Loucy (cell line): ENCODE results near the gene MRPL34.
A peak's percentile ranks its signal among the peaks of the same experiment; 100 is the strongest.

Source experiments
- H2AFZ ChIP-seq: fragments of 200-600 bp; sonication (generic); 2 replicates; pipeline ENCODE4 v1.6.0; 2016; ENCODE audit warnings: antibody characterized with exemption, mild to moderate bottlenecking, low read length, moderate library complexity
- H3F3A ChIP-seq: fragments of 200-600 bp; 2 replicates; pipeline ENCODE4 v1.6.0; 2016; ENCODE audit warnings: antibody characterized with exemption, low read depth, mild to moderate bottlenecking
- H3K27me3 ChIP-seq: fragments of 200-600 bp; sonication (generic); 2 replicates; pipeline ENCODE4 v1.6.1; 2014; ENCODE audit warnings: low read length, mild to moderate bottlenecking; ENCODE audit not compliant: insufficient read depth, poor library complexity, severe bottlenecking
- H3K36me3 ChIP-seq: fragments of 200-600 bp; sonication (generic); 2 replicates; pipeline ENCODE4 v1.6.1; 2016; ENCODE audit warnings: low read length; ENCODE audit not compliant: insufficient read depth
- H3K4me1 ChIP-seq: fragments of 200-600 bp; sonication (generic); 2 replicates; pipeline ENCODE4 v1.5.1; 2014; ENCODE audit warnings: low read length, mild to moderate bottlenecking; ENCODE audit not compliant: insufficient read depth, poor library complexity, severe bottlenecking
- H3K4me2 ChIP-seq: fragments of 200-600 bp; sonication (generic); 2 replicates; pipeline ENCODE4 v1.6.0; 2014; ENCODE audit warnings: antibody characterized with exemption, low read length, low read depth, mild to moderate bottlenecking; ENCODE audit not compliant: poor library complexity, severe bottlenecking
- H3K4me3 ChIP-seq: fragments of 200-600 bp; sonication (generic); 2 replicates; pipeline ENCODE4 v1.5.1; 2014; ENCODE audit warnings: low read length, mild to moderate bottlenecking, mixed read lengths; ENCODE audit not compliant: poor library complexity, severe bottlenecking
- H3K79me2 ChIP-seq: fragments of 200-600 bp; sonication (generic); 2 replicates; pipeline ENCODE4 v1.6.1; 2014; ENCODE audit warnings: low read length; ENCODE audit not compliant: insufficient read depth
- H3K9ac ChIP-seq: fragments of 200-600 bp; sonication (generic); 2 replicates; pipeline ENCODE4 v1.6.0; 2014; ENCODE audit warnings: mild to moderate bottlenecking, low read depth, low read length, moderate library complexity; ENCODE audit not compliant: poor library complexity, severe bottlenecking
- H3K9me2 ChIP-seq: fragments of 200-600 bp; sonication (generic); replicated peaks from 2 replicates; pipeline ENCODE4 v1.6.1; 2016; ENCODE audit warnings: low read depth, low read length, mixed read lengths
- H3K9me3 ChIP-seq: fragments of 200-600 bp; sonication (generic); 2 replicates; pipeline ENCODE4 v1.6.1; 2014; ENCODE audit warnings: mild to moderate bottlenecking, antibody characterized with exemption, low read length, low read depth; ENCODE audit not compliant: insufficient read depth
- H4K20me1 ChIP-seq: fragments of 200-600 bp; sonication (generic); 2 replicates; pipeline ENCODE4 v1.6.0; 2014; ENCODE audit warnings: antibody characterized with exemption, low read length, mild to moderate bottlenecking; ENCODE audit not compliant: insufficient read depth, poor library complexity, severe bottlenecking
- EZH2phosphoT487 ChIP-seq: fragments of 200-600 bp; IDR thresholded peaks from 2 replicates; pipeline ENCODE4 v1.6.1; 2018; ENCODE audit warnings: antibody characterized with exemption, mild to moderate bottlenecking, moderate library complexity, borderline replicate concordance
- TF ChIP-seq, protein P1 (sequence below): fragments of 200-600 bp; sonication (generic); conservative IDR thresholded peaks from 2 replicates; pipeline ENCODE4 v1.5.1; 2014; ENCODE audit warnings: mild to moderate bottlenecking, antibody characterized with exemption, low read length

The MRPL34 gene

DNA sequence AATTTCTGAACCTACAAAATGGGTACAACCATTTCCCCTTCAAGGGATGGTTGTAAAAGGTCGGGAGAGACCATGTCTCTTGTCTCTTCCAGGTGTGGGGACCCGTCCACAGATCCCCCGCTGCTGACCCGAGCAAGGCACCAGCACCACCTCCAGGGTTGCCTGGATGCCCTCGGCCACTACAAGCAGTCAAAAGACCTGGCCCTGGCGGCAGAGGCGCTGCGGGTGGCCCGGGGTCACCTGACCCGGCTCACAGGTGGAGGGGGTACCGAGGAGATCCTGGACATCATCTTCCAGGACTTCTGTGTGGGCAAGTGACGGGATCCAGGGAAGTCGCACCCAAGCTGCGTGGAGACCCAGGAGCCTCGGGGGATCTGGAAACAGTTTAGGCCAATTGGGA is 35.7 kb downstream of the MRPL34 start:
- Histone ChIP-seq H4K20me1 (peaks cover 6% of the 10 kb centered on the region), H3K9me3 (no peaks in the 10 kb centered on the region), H3K9me2 (no peaks in the 10 kb centered on the region), H3K4me2 (no peak overlapping the region), H3F3A (peaks cover 6% of the 10 kb centered on the region; the same call in 1 of the 2 replicates), H2AFZ (no peak overlapping the region), H3K36me3 (0 out of 2 replicates have a peak, but pooled peaks cover 3% of the 10 kb centered on the region), H3K27me3 (no peaks in the 10 kb centered on the region), H3K4me3 (no peak overlapping the region), H3K4me1 (peaks cover 9% of the 10 kb centered on the region), H3K79me2 (peaks cover 15% of the 10 kb centered on the region; the same call in 1 of the 2 replicates), H3K9ac (no peak overlapping the region)
- TF ChIP-seq EZH2phosphoT487 = no peak
- TF ChIP-seq, protein P1, sequence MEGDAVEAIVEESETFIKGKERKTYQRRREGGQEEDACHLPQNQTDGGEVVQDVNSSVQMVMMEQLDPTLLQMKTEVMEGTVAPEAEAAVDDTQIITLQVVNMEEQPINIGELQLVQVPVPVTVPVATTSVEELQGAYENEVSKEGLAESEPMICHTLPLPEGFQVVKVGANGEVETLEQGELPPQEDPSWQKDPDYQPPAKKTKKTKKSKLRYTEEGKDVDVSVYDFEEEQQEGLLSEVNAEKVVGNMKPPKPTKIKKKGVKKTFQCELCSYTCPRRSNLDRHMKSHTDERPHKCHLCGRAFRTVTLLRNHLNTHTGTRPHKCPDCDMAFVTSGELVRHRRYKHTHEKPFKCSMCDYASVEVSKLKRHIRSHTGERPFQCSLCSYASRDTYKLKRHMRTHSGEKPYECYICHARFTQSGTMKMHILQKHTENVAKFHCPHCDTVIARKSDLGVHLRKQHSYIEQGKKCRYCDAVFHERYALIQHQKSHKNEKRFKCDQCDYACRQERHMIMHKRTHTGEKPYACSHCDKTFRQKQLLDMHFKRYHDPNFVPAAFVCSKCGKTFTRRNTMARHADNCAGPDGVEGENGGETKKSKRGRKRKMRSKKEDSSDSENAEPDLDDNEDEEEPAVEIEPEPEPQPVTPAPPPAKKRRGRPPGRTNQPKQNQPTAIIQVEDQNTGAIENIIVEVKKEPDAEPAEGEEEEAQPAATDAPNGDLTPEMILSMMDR = no peak

DNA sequence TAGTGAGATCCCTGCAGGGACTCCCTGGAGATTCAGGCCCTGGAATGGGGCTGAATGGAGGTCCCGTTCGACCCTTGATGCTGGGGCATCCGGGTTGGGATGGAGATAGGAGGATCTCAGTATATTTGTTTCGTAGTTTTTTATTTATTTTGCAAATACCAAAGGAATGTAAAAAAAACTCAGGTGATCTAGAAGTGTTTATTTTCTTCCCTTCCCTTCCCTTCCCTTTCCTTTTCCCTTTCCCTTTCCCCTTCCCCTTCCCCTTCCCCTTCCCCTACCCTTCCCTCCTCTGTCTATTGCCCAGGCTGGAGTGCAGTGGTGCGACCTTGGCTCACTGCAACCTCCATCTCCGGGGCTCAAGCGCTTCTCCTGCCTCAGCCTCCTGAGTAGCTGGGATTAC is 36.2 kb downstream of the MRPL34 start:
- no peak overlapping the region for H3K9ac ChIP-seq
- TF ChIP-seq, protein P1 = no peak
- TF ChIP-seq EZH2phosphoT487 = no peak
- H3K9me3 ChIP-seq = no peaks in the 10 kb centered on the region
- H3K27me3 ChIP-seq = no peaks in the 10 kb centered on the region
- peaks cover 6% of the 10 kb centered on the region for H4K20me1 ChIP-seq
- no peaks in the 10 kb centered on the region for H3K9me2 ChIP-seq
- H2AFZ ChIP-seq = no peak overlapping the region
- H3K4me2 ChIP-seq = no peak overlapping the region
- no peak overlapping the region for H3K4me3 ChIP-seq
- H3K79me2 ChIP-seq = peaks cover 15% of the 10 kb centered on the region; the same call in 1 of the 2 replicates
- H3K4me1 ChIP-seq = peaks cover 9% of the 10 kb centered on the region
- 0 out of 2 replicates have a peak, but pooled peaks cover 3% of the 10 kb centered on the region for H3K36me3 ChIP-seq
- peaks cover 3% of the 10 kb centered on the region; the same call in 1 of the 2 replicates for H3F3A ChIP-seq

DNA sequence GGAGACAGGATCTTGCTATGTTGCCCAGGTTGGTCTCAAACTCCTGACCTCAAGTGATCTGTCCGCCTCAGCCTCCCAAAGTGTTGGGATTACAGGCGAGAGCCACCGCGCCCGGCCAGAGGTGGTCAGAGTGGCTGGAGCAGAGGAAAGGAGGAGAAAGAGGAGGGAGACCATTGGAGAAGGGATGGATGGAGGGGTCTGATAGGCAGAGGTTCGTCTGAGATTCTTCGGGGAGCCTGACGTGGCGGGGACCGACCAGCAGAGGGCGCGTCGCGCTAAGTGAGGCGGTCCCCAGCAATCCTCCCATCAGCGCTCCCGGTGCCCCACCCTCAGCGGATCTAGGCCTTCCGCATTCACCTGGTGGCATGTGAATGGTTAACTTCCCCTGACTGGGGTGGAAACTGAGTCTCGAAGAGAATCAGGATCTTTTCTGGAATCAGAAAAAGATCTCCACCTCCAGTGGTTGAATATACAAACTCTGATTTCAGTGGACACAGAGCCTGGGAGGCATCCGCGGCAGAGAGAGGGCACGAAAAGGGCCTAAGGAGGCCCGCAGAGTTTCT is 40.5 kb downstream of the MRPL34 start:
- H4K20me1 ChIP-seq = no peaks in the 10 kb centered on the region
- H3K27me3 ChIP-seq = no peaks in the 10 kb centered on the region
- H3K4me1 ChIP-seq = no peaks in the 10 kb centered on the region
- TF ChIP-seq, protein P1 = peak; percentile 76
- no peak for TF ChIP-seq EZH2phosphoT487
- no peak overlapping the region for H3K4me3 ChIP-seq
- H3K36me3 ChIP-seq = 0 out of 2 replicates have a peak, but pooled peaks cover 3% of the 10 kb centered on the region
- no peak overlapping the region for H3K4me2 ChIP-seq
- no peaks in the 10 kb centered on the region for H3K9me2 ChIP-seq
- no peaks in the 10 kb centered on the region for H3K79me2 ChIP-seq
- H3K9me3 ChIP-seq = no peaks in the 10 kb centered on the region
- no peaks in the 10 kb centered on the region for H3F3A ChIP-seq
- H3K9ac ChIP-seq = no peak overlapping the region
- no peak overlapping the region for H2AFZ ChIP-seq
